GM19372 (cell line): ENCODE measurements around the gene CDH23.
"Not testable (repeated sequence)": the region's sequence is repeated elsewhere in the genome, so short reads cannot be mapped to it uniquely, and the experiment has no call there.

ENCODE experiments used
- ATAC-seq: cut with Tn5 transposase; IDR thresholded peaks from one replicate; pipeline ENCODE4 v1.9.1; 2021; ENCODE audit warnings: mild to moderate bottlenecking, low read depth, moderate library complexity; ENCODE audit not compliant: unreplicated experiment

CDH23 gene

DNA sequence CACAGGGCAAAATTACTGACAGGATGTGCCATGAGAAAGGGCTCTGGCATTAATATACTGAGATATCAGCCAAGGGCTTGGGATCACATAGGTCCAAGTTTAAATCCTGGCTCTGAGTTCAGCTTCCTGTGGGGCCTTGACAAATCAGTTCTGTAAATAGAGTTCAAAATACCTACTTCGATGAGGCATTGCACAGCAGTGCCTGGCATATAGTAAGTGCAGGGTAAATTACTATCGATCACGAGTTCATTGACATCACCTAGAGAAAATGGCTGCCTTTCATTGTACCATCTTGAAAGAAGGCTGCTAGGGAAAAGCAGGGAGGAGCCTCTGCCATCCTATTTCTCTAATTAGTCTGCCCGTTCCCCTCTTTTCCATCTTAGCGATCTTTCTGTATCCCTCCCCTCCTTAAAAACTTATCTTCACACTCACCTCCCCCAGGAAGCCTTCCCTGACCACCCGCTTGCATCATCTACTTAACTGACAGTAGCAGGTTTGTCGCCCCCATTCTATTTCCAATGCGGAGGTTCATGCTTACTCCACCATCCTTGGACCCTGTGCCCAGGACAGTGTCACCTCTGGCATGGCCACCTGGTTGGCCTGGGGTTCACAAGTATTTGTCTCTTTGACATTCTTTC is 198.3 kb downstream of the CDH23 start:
- no peak for ATAC-seq

DNA sequence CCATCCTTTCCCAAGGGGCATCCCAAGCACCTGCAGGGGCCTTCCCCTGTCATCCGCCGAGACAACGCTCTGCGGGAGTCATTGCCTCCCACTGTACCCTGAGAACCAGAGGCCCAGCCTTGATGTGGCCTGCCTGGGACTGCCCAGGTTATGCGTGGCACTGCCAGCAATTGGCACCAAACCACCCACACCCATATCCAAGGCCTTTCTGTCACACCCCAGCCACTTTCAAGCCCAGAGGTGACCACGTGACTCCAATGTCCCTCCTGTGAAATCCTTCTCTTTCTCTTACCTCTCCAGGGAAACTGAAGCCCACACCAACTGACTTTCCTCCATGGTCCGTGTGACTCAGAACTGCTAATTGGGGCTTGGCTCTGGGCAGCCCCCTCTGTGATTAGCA is 198.9 kb downstream of the CDH23 start:
- no peak for ATAC-seq

DNA sequence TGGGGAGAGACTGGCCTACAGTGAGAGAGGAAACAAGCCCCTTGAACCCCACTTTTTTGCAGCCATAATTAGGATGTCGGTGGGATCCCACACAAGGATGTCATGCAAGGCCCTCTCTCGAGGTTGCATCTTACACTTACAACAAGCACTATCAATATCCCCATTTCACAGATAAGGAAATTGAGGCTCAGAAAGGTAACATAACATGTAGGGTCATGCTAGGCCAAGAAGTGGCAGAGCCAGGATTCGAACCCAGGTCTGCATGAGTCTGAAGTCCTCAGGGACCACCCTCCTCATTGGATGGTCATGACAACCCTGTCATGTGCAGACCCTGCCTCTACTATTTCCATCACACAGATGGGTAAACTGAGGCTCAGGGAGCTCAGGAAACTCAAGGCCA is 199.4 kb downstream of the CDH23 start:
- ATAC-seq: no peak

DNA sequence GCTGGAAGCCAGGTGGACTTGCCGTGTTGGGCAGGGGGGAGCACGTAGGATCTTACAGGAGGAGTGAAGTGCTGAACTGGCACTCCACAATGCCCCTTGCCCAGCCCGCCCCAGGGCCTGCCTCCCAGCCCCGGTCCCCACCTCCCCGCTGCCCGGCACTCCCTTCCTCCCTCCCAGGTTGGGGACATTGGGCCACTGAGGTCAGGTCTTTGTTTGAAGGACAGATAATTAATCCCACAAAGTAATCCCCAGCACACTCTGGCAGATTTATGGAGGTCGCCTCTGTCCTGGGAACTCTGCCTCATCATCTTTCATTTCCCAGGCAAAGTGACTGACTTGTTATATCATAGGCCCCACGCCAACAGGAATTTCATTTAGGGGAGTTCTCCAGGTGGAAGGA is 200.0 kb downstream of the CDH23 start:
- no peak for ATAC-seq

DNA sequence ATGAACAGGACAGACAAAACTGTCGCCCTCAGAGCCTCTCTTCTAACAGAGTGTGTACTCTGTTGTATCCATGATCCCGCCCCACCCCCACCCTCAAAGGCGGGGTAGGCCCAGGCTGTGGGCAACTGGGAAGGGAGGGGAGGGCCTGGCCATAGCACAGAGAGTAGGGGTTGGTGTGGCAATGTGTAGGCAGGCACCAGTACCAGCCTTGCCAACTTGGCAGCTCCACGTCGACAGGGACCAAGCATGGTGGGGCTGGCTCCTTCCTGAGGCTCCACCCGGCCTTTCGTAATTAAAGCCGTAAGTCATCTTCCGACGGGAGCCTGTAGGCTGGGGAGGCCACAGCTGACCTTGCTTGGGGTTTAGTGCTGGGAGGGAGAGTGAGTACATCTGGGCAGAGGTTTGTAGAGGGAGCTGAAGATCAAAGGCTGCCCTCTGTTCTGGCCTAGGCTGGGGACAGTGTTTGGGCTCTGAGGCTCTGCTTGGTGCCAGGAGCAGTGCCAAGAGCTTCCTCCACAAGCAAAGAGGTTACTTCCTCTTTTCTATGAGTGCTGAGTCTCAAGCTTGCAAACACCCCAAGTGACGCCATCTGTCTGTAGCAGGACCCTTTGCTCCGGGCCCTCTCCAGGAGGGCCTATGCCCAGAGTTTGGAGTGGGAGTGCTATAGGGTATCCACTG is 201.2 kb downstream of the CDH23 start:
- no peak for ATAC-seq

DNA sequence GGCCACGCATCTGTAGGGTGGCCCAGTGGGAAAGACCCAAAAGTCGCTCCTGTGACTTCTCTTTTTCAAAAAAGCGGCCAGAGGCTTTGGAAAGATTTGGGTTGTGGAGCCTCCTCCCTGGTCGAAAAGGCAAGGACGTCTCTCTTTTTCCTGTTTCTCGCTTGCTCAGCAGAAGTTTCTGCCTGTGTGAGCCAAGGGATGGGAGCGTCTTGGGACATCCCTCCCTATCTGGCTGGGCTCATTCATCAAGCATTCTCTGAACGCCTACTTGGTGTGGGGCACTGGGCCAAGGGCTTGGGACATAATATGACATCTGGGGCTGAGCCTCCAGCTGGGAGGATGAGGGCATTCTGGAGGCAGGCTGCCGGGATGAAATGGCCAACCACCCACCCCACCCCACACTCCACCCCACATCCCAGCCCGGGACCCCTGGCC is 201.9 kb downstream of the CDH23 start:
- ATAC-seq: no peak

DNA sequence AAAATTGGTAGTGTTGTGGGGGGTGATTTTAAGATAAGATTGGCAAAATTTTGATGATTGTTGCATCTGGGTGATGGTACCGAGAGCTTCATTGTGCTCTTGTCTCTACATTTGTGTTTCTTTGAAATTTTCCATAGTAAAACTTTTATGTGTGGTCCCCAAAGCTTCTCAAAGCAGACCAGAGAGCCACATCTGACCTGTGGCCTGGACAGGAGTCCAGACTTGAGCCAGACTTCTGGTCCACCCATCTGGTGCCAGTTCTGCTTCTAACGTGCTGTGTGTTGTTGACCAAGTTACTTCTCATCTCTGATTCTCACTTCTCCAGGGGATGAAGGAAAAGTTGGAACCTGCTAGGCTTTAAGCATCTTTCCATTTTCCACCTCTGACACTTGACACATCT is 202.8 kb downstream of the CDH23 start:
- ATAC-seq: no peak

DNA sequence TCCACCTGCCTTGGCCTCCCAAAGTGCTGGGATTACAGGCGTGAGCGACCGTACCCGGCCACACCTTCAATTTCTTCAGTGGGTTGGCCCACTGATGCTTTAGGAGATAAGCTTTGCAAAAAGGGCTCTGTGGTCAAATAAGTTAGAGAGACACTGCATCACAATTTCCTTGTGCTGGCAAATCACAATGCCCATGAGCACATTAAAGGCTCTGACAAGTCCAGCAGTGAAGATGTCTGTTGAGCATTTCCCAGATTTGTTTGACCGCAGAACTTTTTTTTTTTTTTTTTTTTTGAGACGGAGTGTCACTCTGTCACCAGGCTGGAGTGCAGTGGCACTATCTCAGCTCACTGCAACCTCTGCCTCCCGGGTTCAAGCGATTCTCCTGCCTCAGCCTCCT is 203.5 kb downstream of the CDH23 start:
- not testable (repeated sequence) for ATAC-seq

DNA sequence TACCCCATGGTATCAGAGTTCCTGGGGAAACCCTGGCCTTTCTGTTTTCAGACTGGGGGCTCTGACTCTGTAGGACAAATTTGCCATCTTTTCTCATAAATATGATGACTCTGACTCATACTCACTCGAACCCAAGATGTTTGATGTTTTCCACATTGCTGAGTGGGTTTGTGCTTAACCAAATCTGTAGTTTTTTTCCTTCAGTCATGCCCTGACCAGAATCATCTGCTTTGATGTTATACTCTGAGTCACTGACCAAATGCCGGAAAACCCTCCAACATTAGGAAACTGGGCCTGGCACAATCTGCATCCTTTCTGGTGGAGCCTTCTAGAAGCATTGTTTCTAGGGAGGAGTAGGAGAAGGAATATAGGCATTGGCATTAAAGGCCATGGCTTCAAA is 204.1 kb downstream of the CDH23 start:
- no peak for ATAC-seq

DNA sequence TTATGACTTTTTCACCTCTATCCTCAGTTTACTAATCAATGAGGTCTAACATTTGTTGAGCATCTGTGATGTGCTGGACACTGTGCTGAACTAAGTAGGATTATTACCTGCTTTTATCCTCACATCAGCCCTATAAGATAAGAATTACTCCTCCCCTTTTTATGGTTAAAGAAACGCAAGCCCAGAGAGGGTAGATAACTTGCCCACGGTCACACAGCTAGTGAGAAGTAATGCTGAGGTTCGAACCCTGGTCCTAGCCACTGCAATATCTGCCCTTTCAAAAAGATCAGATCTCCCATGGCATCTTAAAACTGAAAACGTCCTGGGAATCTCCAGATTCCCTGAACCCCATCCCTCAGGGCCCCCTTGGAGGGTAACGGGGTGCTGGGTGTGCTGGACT is 204.6 kb downstream of the CDH23 start:
- no peak for ATAC-seq

DNA sequence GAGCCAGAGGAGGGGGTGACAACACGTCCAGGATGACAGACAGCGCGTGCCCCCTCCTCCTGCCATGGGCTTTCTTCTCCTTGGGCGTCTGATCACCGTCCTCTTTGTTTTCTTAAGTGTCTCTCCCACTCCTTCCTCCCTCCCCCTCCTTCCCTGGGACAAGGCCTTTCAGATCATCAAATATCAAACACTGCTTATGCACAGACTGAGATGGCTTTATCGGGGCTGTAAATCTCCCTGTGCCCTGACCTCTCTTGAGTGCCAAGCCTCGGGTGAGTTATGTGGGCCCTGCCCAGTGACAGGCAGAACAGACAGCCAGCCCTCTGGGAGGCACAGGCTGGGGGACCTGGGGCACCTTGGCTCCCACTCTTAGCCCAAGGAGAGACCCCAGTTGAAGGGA is 206.4 kb downstream of the CDH23 start:
- no peak for ATAC-seq

DNA sequence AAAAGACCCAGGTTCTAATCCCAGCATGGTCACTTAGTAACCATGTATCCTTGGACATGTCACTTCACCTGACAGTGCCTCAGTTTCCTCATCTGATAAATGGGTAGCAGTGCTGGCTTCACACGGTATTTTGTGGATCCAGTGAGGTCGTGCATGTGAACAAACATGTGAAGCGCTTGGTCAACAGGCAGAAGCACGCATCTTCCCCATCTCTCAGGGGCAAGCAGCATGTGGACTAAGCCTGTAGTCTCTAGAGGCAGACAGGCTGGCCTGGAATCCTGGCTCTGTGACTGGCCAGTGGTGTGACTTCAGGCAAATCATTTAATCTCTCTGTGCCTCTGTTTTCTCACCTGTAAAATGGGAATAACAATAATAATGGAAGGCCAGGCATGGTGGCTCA is 207.0 kb downstream of the CDH23 start:
- no peak for ATAC-seq

DNA sequence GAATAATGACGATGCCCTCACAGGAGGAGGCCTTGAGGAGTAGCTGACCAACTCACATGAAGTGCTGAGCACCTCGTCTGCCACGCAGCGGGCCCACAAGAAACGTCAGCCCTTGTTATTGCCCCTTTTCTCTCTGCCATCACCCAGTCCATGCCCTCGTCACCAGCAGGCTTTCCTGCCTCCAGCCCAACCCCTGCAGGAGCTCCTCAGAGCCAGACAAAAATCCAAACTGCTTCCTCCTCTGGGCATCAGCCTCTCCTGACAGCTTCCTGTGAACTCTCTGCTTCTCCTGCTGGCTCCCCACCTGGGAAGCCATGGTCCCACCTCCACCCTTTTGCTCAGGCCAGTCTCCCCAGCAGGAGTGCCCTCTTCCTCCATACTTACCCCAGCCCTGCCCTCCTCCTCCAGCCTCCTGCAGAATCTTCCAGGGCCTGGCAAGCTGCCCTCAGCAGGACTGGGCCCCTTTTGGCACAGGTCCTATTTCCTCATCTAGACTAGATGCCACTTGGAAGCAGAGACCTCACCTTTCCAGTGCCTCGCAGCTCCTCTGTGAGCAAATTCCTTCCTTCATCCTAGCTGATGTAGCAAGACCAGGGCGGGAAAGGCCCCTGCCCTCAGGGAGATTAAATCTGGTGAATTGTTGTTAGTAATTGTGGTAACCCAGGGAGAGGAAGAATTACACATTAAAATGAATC is 207.8 kb downstream of the CDH23 start:
- ATAC-seq: no peak

DNA sequence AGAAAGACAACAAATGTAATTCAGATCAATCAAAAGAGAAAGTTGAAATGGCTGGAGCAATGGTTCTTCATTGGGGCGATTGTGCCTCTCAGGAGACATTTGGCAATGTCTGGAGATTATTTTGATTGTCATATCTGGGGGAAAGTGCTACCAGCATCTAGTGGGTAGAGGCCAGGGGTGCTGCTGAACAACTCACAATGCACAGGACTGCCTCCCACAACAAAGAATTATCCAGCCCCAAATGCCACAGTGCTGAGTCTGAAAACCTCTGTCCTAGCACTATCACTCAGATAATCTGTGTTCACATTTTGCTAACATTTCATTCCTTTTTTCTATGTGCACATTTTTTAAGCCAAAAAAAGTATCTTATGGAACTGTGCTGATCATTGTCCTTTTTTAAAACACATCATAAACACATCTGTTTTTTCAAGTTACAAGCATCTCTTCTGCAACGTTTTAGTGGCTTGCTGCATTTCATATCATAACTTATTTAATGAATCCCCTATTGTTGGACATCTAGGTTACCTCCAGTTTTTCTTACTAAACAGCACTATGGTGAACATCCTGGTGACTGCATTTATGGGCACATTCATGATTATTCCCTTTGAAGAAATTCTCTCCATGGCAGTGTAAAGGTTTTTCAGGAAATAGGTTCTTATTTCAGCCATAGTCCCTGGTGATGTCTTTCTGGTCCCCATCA is 208.7 kb downstream of the CDH23 start:
- ATAC-seq: no peak

DNA sequence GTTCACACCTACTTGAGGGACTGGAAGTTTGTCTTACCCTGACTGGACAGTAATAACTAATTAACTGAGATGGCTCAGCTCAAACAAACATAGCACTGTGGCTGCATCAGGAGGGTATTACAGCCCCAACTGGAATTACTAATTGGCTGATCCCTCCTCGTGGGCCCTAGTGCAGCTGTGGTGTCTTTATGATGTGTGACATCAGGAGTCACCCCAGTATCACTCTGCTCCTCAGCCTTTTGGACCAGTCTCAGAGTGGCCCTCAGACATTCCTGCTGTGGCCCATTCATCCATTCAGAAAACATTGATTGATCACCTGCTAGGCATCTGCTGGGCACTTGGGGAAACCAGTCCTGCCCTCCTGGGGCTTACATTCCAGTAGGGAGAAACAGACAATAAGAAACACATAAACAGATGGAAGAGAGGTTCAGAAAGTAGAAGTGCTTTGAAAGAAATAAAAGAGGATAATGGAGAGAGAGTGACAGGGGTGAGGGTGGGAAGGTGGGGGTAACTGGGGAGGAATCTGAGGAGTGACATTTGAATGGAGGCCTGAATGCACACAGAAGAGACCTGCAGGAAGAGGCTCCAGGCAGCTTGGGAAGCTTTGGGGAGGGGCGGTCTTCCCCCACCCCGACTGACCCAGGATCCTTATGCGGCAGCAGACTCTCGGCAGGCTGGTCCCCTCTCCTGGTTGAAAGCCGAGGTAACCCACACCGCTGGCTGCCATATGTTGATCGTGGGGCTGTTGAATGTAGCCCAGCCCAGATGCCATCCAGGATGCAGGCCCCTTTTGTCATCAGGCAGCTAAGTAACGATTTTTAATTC is 209.7 kb downstream of the CDH23 start:
- ATAC-seq: no peak

DNA sequence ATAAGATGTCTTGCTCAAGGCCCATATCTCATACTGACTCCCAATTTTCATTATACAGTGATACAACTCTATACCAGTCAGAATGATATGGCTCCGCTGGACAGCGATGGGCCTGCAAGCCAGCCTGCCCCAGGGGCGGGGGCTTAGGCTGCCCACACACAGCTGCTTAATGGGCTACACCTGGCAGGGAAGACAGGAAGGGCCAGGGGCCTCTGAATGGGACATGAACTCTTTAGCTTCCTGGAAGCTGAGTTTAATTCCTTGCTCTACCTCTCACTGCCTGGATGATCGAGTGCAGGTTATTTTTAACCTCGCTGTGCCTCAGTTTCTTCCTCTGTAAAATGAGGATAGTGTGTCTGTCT is 210.3 kb downstream of the CDH23 start:
- no peak for ATAC-seq

DNA sequence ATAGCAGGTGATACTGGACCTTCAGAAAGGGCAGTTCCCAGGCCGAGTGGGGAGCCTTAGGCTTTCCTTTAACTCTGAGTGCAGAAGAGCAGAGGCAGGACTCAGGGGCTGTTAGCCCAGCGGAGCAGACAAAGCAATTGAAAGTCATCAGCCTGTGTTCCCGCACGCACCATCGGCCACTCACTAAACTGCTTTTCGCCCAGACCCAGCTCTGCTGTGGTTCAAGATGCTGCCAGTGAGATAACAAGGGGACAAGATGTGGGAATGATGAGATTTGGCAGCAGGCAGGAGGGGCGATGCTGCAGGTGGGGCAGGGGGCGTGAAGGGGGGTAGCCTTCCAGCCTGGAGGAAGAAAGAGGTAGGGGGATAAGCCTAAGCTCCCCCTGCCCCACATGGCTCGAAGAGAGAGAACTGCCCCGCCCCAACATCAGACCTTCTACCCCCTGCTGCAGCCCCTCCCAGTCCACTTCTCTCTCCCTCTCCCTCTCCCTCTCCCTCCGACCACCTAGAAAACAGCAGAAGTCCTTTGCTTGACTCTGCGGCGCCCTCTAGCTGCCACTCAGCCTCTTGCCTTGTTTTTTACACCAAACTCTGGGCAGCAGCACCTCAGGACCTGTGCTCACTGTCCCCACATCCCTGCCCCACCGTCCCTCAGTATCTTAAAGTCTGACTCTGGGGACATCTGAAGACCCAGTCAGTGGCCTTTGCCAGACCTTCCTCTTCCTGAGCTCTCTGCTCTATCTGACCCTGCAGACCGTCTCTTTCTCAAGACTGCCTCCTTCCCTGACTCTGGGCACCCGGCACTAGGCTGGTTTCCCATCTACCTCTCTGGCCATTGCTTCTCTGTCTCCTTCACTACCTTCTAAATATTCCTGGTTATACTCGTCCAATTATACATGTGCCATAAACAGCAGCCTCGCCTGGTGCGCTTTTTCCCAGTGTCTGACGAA is 212.4 kb downstream of the CDH23 start:
- ATAC-seq: no peak

DNA sequence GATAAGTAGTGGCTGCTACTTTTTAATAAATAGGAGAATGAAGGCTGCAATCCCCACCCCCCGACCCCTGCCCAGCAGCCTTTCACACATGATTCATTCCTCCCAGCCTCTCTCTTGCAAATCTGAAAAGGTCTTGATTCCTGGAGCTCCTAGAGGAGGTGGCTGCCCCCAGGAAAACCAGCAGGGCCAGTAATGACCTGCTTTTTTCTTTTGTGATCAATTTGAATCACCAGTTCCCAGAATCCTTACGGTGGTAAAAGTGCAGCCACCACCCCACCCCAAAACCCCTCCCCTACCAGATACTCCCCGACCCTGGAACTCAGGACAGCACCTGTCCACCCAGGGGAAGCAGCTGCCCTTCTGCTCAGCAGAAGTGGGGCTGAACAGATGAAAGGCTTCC is 213.9 kb downstream of the CDH23 start:
- ATAC-seq: no peak

DNA sequence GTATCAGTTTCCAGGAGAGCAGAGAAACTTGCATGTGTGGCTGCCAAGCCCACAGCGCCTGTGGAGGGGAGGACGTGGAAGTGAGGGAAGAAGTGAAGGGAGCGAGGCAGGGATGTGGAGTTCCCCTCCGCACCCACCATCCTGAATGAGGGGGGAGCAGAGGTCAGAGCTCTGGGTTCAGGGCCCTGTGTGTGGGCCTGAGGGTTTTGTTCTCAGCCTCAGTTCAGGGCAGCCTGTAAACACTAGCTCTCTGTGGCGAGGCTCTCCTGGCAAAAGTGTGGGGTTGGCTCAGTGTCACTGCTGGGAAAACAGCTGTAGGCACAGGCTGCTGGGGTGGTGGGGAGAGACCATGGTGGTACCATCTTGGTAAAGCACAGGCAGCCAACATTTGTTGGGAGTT is 214.4 kb downstream of the CDH23 start:
- no peak for ATAC-seq
